ENCODE measurements around the gene C4BPB. TPM values are rescaled to one million over a fixed set of nuclear protein-coding genes. Genes with fewer than 3 reads are reported as not detected.
A peak's percentile ranks its signal among the peaks of the same experiment; 100 is the strongest.

C4BPB gene
- total and polyA plus RNA-seq, 8 donors: 0.73 to 6.4 (median 0.92) TPM

DNA sequence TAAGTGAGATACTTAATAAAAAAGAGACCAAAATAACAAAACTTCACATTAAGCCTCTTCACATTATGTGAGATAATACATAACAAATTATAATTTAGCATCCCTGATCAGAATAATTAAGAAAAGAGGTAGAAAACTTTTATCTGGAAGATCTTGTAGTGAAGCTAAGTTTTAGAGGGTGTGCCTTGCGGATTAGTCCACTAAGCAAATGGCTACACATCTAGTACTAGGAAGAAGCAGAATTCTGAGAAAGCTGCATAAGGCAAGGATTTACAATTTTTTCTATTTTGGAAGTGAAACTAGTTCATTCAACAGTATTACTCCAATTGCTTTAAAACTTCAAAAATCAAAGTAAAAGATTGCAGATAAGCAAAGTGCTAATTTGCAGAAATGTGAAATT lies 41.2 kb upstream of the C4BPB start:
- Histone ChIP-seq H3K4me1 (peaks cover 17 to 61% of the 10 kb centered on the region in 2 donors), H3K27ac (no peak overlapping the region), H3K27me3 (no peaks in the 10 kb centered on the region), H3K36me3 (peaks cover 0 to 20% of the 10 kb centered on the region in 2 donors), H3K4me3 (no peak overlapping the region), H3K9me3 (no peaks in the 10 kb centered on the region)
- ATAC-seq (no peak), DNase-seq (no peak)
- intact Hi-C loops (cut with DNase I): no loop called here
- TF ChIP-seq, protein P1, sequence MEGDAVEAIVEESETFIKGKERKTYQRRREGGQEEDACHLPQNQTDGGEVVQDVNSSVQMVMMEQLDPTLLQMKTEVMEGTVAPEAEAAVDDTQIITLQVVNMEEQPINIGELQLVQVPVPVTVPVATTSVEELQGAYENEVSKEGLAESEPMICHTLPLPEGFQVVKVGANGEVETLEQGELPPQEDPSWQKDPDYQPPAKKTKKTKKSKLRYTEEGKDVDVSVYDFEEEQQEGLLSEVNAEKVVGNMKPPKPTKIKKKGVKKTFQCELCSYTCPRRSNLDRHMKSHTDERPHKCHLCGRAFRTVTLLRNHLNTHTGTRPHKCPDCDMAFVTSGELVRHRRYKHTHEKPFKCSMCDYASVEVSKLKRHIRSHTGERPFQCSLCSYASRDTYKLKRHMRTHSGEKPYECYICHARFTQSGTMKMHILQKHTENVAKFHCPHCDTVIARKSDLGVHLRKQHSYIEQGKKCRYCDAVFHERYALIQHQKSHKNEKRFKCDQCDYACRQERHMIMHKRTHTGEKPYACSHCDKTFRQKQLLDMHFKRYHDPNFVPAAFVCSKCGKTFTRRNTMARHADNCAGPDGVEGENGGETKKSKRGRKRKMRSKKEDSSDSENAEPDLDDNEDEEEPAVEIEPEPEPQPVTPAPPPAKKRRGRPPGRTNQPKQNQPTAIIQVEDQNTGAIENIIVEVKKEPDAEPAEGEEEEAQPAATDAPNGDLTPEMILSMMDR (IDR thresholded peaks at IDR 0.05): no peak

DNA sequence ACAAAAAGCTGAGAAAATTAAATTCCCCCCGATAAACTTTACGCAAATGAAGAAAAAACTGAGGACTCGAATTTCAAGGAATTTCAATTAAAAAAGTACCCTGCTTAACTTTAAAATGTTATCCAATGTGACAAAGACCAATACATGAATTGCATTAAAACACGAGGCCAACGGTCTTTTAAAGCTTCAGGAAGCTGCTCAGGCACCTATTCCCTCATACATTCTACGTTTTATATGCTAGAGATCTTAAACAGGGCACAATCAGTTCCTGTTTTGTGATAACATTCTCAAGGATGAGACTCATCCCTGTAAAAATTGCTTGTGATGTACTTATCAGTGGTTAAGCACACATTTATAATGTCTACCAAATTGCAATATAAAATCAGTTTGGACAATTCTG lies 40.6 kb upstream of the C4BPB start:
- Histone ChIP-seq H3K27me3 (no peaks in the 10 kb centered on the region), H3K4me1 (peaks cover 18 to 63% of the 10 kb centered on the region in 2 donors), H3K4me3 (no peak overlapping the region), H3K9me3 (no peaks in the 10 kb centered on the region), H3K27ac (no peak overlapping the region), H3K36me3 (peaks cover 0 to 20% of the 10 kb centered on the region in 2 donors)
- DNase-seq (no peak), ATAC-seq (no peak)
- intact Hi-C loops (cut with DNase I): no loop called here
- TF ChIP-seq, protein P1 (IDR thresholded peaks at IDR 0.05): no peak

DNA sequence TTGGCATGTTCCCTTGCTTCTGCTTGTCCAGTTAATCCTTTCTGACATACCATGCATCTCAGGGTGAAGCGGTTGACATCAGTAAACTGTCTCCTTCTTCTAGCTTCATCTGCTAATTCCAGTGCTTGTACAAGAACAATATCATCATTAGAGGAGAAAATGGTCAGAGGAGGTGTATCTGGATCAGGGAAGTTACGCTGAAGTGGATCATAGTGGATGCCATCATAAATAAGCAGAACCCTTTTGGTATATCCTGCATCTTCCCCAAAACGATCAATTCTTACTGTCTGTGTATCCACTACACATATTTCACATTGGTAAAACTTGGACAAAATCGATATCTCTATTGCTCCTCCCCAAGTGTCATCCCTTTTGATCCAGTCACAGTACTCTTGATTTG lies 39.6 kb upstream of the C4BPB start:
- DNase-seq (no peak), ATAC-seq (no peak)
- Histone ChIP-seq H3K36me3 (peaks cover 0 to 20% of the 10 kb centered on the region in 2 donors), H3K27ac (no peak overlapping the region), H3K27me3 (no peaks in the 10 kb centered on the region), H3K9me3 (no peaks in the 10 kb centered on the region), H3K4me3 (peak overlapping the region in 1 of 2 donors; percentile 63), H3K4me1 (peaks cover 18 to 71% of the 10 kb centered on the region in 2 donors)
- TF ChIP-seq, protein P1 (IDR thresholded peaks at IDR 0.05): no peak
- intact Hi-C loops (cut with DNase I): no loop called here

DNA sequence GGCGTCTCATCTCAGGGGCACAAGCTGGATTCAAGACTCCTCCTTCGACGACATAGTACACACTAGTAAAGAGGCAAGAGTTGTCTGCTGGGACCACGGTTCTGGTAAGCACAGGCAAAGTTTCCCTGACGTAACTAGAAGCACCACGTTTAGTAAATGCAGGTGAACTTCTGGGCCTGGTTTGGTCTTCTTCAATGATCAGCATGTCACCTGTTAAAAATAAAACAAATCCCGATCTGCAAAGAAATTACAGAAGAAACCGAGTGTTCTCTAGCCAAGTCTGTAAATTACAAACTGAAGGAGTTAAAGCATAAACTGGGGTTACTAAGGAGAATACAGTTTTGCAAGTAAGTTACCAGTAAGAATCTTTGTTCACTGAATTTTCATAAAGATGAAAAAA lies 39.1 kb upstream of the C4BPB start:
- no peak for ATAC-seq
- TF ChIP-seq, protein P1 (IDR thresholded peaks at IDR 0.05): no peak
- no peak for DNase-seq
- Histone ChIP-seq H3K9me3 (no peaks in the 10 kb centered on the region), H3K36me3 (peaks cover 0 to 20% of the 10 kb centered on the region in 2 donors), H3K4me1 (peaks cover 21 to 76% of the 10 kb centered on the region in 2 donors), H3K4me3 (peak overlapping the region in 1 of 2 donors; percentile 63), H3K27ac (peak overlapping the region in 1 of 2 donors; percentile 94), H3K27me3 (no peaks in the 10 kb centered on the region)
- intact Hi-C loops (cut with DNase I): no loop called here

DNA sequence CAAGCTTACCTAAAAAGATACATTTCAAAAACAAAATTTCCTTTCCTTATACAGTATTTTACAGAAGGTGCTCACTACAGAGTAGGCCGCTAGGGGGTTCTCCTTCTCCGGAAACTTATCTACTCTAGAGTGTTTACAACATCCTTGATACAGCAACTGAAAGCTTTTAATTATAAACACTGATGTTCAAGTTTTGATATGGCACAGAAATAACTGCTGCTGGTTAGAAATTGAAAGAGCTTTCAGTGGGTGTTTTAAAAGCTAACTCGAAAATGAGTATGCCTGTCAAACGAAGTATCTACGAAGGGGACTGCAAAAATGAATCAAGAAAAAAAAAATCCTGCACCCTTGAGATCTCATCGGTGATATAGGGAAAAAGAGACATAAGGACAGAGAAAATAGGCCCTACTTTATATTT lies 38.7 kb upstream of the C4BPB start:
- ATAC-seq (peak; percentile 47), DNase-seq (peak in 1 of 4 donors; percentile 61)
- no peaks in the 10 kb centered on the region for H3K9me3 ChIP-seq
- H3K27me3 ChIP-seq: no peaks in the 10 kb centered on the region
- peaks cover 0 to 20% of the 10 kb centered on the region in 2 donors for H3K36me3 ChIP-seq
- intact Hi-C loops (cut with DNase I): no loop called here
- H3K27ac ChIP-seq: peak overlapping the region; percentile 91 to 94
- peak overlapping the region; percentile 63 to 68 for H3K4me3 ChIP-seq
- peaks cover 21 to 80% of the 10 kb centered on the region in 2 donors for H3K4me1 ChIP-seq
- TF ChIP-seq, protein P1 (IDR thresholded peaks at IDR 0.05): peak; percentile 84 to 88

Measured in left lung (tissue), 10 donors.